Activated gamma-delta T cell treated with Interleukin-2 at 50 U/mL for 16 hours (primary cell): ENCODE results near the gene MACC1.

Source experiments
- DNase-seq: peaks from one replicate; pipeline ENCODE4 v3.0.0-alpha.2; 2020

The MACC1 gene

DNA sequence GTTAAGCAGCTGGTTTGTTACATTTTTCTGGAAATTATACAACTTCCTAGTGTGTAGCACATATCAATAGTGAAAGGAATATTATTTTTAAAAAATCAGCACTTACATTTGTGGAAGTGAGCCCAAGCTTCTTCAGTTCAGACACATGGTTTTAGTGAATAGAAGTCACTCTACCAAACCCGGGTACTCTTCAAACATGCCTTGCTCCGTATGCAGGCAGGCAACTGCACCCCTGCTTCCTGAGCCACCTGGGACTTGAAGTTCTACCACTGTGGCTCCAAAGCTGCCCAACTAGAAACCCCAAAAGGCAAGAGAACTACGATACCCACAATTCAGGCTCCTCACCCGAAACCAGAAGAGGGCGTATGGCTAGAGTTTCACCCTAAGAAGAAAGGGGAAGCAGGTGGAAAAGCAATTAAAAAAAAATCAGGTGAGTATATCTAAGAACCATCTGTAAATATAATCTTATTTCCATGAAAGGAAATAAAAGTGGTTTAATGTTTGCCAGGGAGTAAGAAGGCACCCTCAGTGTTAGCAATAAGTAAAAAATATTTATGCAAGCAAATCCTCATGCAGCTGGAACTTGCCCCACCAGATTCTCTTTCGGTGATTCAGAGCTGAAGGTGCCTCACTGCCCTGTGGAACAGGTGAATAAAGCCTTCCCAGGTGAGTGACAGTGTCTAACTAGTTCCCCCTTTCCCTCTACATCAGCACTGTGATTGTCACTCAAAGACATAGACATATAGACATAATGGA lies at the start of gene MACC1:
MACC1 (minus strand) TSS at position 192 of the 756 bp plus-strand sequence. CDS start 55,522 bp downstream, outside the sequence.
- peak; percentile 4 for DNase-seq

DNA sequence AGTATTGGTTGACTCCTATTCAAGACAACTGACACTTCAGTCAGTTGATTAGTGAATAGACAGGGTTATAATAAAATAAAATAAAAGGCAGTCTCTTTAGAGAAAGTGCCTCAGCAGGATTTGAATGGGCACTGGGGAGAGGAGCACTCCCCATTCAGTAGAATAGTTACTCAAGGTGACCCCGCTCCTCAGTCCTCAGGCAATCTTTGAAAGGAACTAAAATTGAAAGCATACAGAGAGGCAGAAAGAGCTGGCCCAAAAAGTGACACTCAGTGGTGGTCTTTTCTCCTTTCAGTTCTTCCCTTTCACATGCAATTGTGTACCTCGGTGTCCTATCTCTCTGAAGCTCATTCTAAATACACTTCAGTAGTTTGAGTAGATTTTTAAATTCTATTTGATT lies 47.4 kb upstream of the MACC1 start:
- DNase-seq: no peak

GRCh38 chr7:20260223-20260622 lies 43.0 kb upstream of the MACC1 start:
- no peak for DNase-seq

DNA sequence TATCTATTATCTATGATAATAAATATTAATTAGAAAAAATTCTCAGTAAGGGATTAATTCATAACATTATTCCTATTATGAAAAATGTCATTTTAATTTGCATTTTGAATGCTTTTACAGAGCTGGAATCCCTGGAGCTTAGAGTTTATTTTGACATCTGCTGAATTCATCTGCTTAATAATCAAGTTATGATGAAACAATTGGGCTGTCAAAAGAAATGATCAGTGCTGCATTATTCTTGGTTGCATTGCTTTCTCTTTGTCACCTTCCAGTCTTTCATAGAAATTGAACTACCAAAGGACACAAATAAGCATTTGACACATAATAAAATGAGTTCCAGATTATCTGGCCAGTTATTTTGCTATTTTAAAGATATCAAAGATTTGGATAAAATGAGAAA lies 40.0 kb upstream of the MACC1 start:
- no peak for DNase-seq

DNA sequence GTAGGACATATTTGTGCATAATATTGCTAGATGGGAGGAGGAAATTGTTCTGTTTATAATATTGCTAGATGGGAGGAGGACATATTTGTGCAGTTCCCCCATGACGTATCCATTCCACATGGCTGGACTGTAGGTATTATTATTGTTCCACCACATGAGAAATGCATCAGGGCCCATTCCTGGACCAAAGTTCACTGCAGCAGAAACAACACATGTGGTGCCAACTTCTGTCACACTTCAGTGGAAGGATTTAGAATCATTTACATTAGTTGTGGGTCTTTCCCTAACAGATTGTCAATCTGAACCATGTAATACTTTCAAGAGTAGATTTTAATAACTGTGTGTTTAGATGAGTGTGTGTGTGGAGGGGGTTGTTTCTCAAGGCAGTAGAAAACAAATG lies 32.7 kb upstream of the MACC1 start:
- DNase-seq: no peak

DNA sequence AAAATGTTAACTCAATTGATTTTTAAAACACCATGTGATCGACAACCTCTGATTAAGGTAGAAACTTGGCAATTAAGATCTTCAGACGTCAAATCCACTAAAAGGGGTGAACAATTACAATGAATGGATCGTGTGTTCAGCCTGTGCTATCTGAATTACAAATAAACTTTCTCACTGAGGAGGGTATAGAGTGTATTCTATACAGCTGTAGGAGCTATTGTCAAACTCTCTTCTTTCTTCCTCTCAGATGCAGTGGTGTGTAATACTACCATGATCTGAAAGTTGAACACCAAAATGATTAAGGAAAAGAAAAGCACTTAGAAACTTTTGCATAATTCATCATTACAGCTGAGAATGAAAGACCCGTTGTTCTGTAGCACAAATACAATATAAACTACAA lies 32.2 kb upstream of the MACC1 start:
- no peak for DNase-seq

- DNase-seq: no peak
These were observed 29.1 kb upstream of the MACC1 start for GRCh38 chr7:20246236-20246635.

DNA sequence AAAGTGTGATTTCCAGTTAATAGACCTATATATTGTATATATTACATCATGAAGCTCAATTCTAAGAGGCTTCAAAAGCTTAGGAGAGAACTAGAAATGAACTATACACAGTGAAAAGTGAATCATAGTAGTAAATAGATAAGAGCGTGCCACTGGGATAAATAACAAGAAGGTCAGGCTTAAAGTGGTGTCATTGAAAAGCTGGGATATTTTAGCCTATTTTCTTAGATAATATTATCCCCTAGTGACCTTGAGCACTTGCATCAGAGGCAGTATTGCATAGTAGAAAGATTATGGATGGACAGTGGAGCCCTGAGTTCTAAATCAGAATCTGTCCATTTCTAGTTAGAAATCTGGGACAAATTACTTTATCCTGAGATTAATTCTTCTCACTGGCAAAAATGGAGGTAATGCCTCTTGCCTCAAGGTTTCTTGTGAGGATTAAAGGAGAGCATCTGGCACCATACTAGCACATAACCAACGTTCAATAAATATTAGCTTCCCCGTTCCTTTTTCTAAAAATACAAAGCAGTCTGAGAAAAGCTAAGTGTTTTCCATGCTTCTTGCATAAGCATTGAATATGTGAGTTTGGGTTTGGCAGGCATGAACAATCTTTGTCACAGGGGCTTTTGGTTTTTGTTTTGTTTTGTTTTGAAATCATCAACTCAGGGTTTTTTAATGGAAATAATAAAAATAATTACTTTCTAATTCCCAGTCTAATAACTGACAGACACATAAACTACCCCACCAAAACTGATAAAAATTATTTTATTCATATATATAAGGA lies 27.3 kb upstream of the MACC1 start:
- DNase-seq: no peak

DNA sequence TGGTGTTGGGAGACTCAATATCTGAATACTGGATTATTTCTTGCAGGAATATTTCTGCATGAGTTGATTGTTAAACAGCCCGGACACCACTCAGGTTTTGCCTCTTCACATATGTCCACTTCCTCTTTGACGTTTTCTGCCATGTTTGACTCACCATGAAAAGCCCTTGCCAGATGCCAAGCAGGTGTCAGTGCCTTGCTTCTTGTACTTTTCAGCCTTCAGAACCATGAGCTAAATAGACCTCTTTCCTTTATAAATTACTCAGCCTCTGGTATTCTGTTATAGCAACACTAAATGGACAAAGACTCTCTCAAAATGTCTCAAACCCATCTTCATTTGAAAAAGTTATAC lies 24.7 kb upstream of the MACC1 start:
- DNase-seq: no peak

- no peak for DNase-seq
These were observed 24.2 kb upstream of the MACC1 start for GRCh38 chr7:20241194-20241910.

DNA sequence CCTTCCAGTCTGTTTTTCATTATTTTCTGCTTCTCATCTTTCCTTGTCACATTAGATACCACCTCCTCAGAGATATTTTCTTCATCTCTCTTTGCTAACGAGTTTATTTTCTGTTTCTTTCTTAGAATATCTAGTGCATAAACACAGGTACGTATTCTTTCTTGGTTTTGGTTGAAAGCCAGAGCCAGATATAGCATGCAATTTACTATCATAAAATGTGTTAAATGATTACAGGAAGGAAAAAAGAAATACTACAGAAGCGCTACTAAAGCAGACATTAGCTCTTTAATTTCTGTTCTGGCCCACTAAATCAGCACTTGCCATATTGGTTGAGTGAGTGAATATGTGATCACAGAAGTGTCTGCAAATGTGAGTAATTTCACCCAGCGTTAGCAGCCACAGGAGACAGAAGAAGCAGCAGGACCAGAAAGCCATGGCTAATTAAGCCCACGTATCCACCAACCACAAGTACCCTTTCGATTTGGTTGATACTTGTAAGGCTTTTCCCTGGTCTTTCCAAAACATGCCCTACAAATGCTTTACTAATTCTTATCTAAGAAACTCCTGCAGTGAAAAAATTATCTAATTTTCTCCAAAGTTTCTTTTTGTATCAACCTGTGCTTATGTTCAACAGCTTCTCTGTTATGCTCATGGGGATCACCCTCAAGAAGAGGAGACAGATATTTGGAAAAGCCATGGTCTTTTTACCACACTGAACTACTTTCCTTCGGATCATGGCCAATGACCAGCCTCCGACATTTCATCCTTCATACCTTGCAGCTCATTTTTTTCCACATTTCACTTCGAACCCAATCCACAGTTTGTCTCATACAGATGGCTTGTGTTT lies 23.1 kb upstream of the MACC1 start:
- DNase-seq: no peak

- no peak for DNase-seq
These were observed 21.7 kb upstream of the MACC1 start for GRCh38 chr7:20238754-20239324.

DNA sequence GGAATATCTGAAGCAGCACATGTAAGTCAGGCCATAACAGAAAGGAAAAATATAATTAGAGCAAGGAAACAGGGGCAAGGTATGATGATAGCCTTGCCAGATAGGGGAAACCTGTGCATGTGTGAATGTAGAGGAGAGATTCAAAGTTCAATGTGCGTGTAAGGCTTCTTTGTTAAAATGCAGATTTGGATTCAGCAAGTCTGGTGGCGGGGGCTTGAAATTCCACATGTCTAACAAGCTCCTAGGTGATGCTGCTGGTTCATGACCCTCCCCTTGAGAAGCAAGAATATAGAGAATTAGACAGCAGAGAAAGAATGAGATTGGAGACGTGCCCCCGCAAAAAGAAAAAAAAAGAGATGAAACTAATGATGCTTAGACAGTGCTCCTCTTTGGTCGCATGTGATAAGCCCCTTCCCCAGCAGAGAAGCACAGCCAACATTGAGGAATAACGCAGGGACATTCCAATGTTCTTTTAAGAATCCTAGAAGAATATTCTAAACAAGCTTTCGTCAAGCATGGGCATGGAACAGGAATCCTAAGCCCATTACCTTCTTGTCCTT lies 21.1 kb upstream of the MACC1 start:
- no peak for DNase-seq

- DNase-seq: no peak
These were observed 20.4 kb upstream of the MACC1 start for GRCh38 chr7:20237464-20238193.

- DNase-seq: no peak
These were observed 19.6 kb upstream of the MACC1 start for GRCh38 chr7:20236790-20237189.

DNA sequence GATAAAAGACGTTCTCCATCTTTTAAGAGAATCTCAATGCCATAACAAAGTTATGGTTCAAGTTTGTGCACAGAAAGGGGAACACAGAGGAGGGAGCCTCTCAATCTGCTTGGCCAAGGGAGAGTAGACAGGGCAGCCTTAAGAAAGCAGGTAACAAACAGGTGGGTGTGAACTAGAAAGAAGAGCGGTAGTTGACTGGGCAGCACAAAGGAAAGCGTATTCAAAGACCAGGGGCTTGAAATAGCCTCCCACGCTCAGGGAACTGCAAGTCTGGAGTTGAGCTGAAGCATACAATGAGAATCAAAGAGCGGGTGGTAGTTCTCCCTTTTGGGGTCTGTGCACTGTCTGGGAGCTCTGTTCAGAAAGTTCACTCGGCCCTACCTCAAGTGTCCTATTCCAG lies 18.9 kb upstream of the MACC1 start:
- no peak for DNase-seq

DNA sequence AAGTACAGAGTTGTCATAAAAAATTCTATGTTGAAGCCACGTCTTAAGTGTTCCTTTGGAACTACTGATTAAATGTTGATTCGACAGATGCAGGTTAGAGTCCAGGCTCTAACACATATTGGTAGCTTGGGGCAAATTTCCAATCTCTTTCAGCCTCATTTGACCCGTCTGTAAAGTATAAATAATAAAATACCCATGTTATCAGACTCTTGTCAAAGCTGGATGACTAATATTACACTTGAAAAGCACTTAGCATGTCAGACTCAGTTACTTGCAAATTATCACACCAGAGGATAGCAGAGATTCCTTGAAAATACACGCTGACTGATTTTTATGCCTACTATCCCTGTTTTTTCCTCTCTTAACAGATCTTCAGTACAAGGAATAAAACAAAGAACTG lies 18.1 kb upstream of the MACC1 start:
- no peak for DNase-seq

- no peak for DNase-seq
These were observed 16.2 kb upstream of the MACC1 start for GRCh38 chr7:20233362-20233761.

DNA sequence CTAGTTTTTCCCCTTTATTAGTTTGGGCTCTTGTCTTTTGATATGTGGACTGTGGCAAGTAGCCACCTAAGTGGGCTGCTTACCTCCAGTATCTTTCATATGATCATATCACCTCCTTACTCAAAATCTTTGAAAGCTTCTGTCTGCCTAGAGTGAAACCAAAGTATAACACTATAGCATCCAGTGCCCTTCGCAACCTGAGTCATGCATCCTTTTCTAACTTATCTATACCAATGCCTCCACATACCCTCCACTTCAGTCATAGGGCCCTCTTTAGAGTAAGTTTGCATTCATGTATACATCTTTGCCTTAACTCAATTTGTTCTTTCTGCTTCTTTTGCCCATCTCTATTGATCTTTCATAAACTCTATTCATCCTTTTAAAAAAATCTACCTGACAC lies 15.7 kb upstream of the MACC1 start:
- DNase-seq: no peak

DNA sequence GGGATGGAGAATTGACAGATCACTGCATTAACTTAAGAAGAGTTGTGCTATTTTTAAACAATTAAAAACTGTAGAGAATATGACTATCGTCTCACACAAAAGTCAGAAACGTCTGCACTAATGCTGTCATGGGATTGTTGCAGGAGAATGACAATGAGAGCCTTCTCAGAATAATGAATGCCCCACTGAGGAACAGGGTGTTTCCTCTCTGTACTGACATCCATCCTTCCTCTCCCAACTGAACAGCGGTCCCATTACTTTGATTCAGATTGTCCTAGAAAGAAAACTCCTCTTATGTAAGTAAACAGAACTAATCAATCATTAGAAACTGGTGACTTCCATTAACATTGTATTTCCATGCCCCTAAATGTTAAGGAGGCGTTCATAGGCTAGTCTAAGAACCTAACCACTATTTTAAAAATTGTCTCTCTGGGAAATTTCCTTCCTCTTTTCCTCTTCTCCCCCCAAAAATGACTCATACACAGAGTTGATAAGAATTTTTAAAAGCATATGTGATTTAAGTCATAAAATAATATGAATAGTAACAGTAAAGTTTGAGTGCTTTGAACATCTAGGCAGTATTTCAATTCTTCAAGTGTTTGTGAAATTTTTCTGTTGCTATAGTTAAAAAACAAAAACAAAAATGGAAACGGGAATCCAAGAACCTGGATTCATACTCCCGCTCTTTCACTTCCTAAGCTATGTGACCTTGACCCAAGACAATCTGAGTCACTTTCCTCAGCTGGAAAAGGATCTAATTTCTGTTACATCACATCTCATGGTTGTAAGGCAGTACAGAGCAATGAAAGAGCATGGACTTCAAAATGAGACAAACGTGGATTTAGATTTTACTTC lies 12.7 kb upstream of the MACC1 start:
- no peak for DNase-seq

GRCh38 chr7:20229081-20229480 lies 11.9 kb upstream of the MACC1 start:
- DNase-seq: no peak
